Limb (tissue), 2 donors: ENCODE results near the gene ZNF668.
"Not testable (repeated sequence)": the region's sequence is repeated elsewhere in the genome, so short reads cannot be mapped to it uniquely, and the experiment has no call there.

Experiments
- DNase-seq, 2 donors: peaks; one replicate each; pipeline ENCODE4 v3.0.0-alpha.2; 2016; ENCODE audit errors: extremely low spot score in 2 of 2

Gene ZNF668

DNA sequence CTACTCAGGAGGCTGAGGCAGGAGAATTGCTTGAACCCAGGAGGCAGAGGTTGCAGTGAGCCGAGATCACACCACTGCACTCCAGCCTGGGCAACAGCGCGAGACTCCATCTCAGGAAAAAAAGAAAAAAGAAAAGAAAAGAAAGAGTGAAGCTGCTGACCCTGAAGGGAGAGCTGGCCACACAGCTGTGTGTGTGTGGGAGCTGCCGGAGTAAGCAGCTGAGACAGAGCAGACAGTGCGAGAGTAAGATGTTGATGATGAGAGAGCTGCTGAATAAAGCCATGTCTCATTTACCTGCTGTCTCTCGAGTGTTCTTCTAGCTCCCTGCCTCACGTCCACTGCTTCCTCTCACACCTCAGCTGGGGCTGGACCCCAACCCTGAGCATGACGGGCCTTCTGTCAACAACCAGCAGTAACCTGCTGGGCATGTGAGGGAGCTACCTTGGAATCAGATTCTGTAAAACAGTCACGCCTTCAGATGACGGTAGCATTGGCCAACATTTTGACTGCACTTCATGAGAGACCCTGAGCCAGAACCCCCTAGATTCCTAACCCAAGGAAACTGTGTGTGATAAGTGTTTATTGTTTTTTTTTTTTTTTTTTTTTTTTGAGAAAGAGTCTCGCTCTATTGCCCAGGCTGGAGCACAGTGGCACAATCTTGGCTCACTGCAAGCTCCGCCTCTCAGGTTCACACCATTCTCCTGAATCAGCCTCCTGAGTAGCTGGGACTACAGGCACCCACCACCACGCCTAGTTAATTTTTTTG, 27.0 kb upstream of the ZNF668 start:
- not testable (repeated sequence) for DNase-seq

DNA sequence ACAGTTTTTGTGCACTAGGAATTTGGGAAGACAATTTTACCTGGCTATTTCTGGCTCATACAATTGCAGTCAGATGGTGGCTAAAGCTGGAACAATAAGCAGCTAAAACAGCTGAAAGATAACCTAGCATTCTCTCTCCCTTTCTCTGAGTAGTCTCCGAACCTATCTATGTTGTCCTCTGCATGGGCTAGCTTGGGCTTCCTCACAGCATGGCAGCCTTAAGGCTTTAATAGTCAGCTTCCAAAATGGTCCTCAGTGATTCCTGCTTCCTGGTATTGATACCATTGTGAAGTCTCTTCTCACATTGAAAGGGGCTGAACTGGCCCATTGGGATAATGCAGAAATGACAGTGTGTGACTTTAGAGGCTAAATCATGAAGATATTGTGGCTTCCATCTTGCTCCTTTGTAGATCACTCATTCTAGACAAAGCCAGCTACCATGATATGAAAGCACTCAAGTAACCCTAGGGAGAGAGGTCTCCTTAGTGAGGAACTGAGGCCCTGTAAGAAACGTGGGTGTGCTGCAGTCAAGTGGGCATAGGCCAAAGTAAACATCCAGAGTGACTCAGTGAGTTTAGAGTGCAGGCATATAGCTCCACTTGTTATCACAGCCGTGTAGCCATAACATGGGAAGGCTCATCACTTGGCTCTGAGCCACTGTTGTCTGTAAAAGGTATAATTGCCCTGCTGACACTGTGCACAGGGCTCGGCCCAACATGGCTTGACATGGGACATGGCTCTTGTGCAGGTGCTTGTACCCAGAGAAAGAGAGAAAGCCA, 26.0 kb upstream of the ZNF668 start:
- DNase-seq: no peak

DNA sequence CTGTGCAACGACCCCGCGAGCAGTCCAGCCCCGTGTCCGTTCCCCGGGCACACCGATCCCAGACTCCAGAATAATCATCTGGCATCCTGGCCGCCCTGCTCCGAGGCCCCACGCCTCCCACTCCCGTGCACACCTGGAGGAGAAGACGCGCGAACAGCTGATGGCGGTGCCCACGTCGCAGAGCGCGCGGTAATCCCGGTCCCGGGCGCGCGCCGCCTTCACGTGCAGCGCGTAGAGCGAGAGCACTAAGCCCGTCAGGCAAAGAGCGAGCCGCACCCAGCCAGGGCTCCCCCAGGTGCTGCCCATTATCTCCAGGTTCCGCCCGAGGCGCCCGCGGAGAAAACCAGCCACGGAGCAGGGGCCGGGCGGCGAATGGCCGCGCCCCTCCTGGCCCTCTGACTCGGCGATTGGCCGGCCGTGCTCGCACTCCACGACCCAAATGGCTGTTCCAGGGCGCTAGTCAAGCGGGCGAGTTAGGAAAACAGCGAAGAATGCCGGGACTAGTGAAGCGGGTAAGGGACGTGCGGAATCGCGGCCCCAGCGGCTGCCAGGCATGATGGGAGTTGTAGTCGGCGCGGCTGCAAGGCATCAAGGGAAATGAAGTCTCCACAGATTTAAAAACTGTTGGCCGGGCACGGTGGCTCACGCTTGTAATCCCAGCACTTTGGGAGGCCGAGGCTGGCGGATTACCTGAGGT, 20.5 kb upstream of the ZNF668 start, which contains the start of gene VKORC1:
TSS of gene VKORC1 (minus strand) at position 374 of the 697 bp plus-strand sequence. CDS start at position 306, 68 bp downstream.
- peak; percentile 90 to 92 for DNase-seq

DNA sequence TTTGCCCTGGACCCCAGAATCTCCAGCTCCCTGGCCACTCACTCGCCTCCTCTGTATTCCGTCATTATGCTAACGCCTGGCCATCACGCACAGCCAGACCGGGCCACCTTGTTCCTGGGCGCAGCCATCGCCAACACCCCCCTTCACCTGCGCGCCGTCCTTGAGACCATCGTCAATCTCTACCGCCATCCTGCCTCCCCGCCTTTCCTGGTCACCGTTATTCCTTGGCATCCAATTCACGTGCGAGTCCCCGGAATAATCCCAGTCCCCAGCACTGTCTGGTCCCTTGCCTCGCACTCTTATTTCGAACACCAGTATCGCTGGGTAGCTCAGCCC, 20.0 kb upstream of the ZNF668 start:
- DNase-seq: no peak

DNA sequence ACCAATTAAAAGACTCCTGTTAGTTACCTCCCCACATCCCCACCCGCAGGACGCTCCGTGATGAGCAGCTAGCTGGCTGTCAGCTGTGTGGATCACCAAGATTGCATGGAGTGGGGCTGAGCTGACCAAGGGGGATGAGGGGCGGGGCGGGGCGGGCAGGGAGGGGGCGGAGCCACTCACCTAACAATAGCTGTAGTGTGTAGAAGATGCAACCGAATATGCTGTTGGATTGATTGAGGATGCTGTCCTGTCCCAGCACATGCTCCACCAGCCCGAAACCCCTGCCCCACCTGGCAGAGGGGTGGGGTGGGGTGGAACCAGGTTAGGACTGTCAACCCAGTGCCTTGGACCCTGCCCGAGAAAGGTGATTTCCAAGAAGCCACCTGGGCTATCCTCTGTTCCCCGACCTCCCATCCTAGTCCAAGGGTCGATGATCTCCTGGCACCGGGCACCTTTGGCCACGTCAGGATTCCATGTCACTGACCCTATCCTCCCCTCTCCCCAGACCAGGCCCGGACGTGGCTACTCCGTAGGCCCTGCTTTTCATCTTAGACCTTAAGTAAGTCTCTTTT, 19.2 kb upstream of the ZNF668 start:
- no peak for DNase-seq

DNA sequence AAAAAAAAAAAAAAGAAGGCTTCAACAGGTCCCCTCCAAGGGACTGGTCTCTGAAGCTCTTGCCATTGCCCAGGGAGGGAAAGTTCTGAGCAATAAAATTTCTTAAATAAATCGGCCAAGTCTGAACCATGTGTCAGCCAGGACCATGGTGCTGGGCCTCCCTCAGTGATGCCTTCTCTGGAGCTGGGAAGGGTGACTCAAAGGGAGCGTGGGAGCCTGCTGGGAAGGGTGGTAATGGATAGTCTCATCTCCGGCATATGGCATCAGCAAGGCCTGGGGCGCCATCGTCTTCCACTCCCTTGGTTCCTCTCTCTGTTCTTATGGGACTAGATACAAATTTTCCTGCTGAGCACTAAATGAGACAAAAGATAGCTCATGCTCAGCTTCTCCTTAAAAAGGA, 18.3 kb upstream of the ZNF668 start:
- no peak for DNase-seq

DNA sequence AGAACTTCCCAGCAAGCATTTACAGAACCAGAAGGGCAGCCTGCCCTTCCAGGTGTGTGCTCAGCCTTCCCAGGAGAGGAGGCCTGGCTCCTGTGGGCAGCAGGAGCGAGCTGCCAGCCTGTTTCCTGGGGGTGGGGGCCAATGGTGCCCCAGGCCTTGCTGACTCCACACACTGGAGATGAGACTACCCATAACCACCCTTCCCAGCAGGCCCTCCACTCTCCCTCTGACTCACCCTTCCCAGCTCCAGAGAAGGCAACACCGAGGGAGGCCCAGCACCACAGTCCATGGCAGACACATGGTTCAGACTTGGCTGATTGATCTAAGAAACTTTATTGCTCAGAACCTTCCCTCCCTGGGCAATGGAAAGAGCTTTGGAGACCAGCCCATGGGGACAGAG, 16.5 kb upstream of the ZNF668 start:
- no peak for DNase-seq

DNA sequence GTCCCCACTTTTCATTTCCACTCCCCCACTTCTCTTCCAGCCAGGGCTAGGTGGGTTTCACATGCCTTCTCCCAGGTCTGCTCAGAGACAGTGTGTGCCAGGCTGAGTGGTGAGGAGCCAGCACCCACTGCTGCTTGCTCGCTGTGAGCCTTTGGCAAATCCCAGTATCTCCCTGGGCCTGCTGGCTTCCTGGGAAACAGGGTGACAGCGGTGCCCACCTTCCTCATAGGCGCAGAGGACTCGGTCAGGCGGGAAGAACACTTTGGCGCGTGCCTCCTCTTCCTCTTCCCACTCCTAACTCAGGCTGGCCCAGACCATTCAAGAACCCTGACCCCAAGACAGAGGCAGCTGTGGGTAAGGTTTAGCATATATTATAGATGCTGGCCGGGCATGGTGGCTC, 15.2 kb upstream of the ZNF668 start:
- no peak for DNase-seq

DNA sequence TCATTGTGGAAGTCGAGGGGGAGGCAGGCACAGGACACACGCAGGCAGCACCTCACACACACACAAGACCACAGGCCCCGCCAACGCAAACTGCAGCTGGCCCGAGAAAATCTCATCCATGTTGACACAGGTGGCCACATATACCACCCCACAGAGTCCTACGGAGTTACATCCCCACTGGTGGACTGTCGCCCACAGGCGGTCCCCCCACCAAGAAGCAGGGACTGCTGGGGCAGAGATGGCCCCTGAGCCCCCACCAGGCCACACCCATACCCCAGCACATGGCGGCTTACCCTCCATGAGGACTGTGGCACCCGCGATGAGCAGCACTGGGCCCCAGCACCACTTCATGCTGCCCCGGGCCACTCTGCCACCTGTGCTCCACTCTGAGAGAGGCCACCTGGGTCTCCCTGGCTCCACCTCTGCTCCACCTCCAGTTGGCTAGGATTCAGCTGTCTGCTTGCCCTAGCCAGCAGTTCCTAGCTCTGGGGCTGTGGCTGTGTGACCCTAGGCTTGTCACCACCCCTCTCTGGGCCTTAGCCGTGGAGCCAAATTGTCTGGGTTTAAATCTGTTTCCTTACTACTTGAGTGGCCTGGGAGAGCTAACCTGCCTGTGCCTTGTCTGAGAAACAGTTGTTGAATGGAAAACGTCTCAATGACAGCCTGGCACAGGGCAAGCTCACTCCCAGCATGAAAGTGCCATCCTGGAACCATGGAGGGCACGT, 14.6 kb upstream of the ZNF668 start, which contains the start of gene PRSS53:
TSS of gene PRSS53 (minus strand) at position 485 of the 725 bp plus-strand sequence. CDS start at position 351, 134 bp downstream.
- peak in 1 of 2 donors; percentile 31 for DNase-seq

DNA sequence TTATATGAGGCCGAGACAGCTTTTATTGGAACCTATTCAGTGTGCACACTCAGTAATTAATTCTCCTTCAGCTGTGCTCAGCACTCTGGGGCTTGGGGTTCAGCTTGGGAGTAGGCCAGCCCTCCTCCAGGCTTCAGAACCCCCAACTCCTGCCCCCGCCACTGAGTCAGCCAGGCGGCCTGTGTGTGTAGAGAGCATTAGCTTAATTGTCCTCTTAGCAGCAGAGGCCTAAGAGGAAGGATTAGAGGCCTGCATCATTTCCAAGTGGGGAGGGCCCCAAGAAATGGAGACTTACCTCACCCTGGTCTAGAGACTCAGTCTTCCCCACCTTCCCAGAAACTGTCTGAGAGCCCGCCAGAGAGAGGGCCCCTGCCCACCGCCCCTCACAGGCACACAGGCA, 13.9 kb upstream of the ZNF668 start:
- DNase-seq: peak in 1 of 2 donors; percentile 25

DNA sequence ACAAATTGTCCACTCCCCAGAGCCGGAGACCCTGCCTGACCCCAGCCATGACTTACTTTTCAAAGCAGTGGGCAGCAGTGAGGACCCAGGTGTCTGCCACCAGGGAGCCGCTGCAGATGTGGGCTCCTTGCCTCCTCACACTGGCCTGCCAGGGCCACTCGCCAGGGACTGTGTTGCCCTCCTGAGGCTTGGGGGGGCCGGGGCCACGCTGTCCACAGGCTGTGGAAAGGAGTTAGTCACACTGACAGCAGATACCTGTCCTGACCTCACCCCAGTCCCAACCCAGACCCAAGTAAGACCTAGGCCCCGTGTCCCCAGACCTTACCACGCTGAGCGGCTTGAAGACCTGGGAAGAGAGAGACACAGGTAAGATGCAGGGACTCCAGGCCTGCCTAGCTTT, 13.4 kb upstream of the ZNF668 start:
- DNase-seq: peak in 1 of 2 donors; percentile 27

DNA sequence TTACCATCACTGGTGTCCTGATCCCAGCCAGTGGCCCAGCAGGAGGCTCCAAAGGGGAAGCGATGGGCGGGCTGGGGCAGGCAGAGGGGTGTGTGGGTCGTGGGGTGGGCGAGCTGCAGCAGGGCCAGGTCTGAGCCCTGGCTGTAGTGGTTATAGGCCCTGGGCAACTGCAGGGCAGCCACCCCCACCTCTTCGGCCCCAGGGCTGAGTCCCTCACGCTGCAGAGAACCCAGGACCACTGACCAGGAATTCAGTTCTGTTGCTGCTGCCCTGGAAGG, 12.5 kb upstream of the ZNF668 start:
- DNase-seq: no peak

DNA sequence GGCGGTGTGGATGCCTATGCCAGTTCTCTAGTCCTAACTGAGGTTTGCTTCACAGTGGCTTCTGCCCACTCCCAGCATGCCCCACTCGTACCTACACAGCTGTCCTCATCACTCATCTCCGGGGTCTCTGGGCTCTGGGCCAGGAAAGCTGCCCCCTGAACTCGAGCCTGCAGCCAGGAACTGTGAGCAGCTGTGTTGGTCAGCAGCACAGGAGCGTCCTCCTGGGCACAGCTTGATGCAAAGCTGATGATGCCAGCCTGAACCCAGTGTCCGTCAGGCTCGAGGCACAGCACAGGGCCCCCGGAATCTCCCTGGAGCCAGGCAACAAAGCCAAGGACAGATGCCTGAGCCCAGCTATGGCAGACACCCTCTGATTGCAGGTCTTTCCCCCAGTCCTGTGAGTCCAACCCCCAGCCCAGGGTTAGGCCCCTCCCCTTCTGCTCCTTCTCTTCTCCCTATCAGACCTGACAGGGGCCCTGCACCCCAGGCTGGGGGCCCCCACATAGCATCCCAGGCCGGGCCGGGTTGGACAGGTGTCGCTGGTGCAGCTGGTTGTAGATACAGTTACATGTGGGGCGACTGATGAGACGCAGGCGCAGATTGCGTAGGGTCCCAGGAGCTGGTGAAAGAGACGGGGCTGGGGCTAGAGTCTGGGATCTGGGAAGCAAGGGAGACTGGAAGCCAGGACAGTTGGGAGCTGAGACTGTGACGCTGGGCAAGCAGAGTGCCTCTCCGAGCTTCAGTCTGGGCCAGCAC, 12.0 kb upstream of the ZNF668 start:
- DNase-seq: peak; percentile 55 to 66

DNA sequence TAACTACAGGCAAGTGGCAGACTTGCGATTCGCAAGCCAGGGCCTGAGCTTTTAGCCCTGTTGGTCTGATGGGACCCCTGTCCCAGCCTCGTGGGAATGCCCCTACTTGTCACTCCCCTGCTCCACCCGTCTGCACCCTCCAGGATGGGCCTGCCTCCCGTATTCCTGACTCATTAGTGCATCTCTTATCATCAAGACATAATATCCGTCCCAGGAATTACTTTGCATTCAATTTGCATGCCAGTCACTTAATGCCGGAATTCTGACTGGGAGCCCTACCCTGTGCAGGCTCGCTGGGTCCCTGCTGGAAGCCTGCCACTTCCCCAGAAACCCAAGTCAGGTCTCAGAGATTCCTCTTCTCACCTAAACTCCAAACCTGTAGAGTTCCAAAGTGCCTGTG, 11.4 kb upstream of the ZNF668 start:
- peak in 1 of 2 donors; percentile 22 for DNase-seq

DNA sequence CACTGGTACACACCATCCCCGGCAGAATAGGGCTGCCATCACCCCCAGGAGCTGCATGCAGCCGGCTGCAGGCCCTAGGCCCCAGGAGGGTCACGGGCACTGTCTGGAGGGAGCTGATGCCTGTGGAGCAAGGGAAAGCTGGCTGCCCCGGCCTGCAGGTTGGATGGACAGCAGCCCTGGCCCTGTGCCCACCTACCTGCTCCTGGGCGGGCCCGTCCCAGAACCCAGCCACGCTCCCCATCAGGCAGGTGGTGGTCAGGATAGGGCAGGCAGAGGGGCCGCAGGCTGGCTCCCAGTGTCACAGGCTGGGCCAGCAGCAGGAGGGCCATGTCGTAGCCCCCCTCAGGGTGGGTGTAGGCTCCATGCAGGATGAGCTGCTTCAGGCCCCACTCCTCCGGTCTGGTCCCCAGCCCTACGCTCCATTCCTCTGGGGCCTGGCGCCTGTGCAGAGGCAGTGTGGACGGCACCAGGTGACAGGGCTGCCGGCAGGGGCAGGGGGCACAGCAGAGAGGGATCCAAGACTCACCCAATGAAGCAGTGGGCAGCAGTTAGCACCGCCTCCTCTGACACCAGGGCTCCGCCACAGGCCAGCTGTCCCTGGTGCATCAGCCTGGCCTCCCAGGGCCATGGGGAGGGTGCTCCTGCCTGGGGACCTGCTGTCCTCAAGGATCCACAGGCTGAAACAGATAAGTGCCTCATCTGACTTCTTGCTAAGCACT, 10.7 kb upstream of the ZNF668 start:
- peak; percentile 32 to 41 for DNase-seq

DNA sequence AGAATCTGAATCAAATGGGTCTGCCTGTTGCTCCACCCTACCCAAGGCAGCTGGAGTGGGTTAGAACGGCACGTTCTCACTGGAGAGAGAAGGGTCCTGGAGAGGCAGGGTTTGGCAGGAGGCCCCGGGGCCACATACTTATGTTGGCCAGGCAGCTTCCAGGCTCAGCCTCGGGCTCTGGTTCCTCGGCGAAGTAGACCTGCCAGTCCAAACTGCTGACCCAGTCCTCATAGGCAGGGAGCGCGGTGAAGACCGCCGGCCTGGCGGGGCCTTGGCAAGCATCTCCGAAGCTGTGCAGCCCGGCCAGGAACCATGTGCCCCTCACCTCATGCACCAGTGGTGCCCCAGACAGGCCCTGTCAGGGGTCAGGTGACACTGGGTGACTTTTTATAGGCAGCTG, 9.9 kb upstream of the ZNF668 start:
- peak in 1 of 2 donors; percentile 27 for DNase-seq

DNA sequence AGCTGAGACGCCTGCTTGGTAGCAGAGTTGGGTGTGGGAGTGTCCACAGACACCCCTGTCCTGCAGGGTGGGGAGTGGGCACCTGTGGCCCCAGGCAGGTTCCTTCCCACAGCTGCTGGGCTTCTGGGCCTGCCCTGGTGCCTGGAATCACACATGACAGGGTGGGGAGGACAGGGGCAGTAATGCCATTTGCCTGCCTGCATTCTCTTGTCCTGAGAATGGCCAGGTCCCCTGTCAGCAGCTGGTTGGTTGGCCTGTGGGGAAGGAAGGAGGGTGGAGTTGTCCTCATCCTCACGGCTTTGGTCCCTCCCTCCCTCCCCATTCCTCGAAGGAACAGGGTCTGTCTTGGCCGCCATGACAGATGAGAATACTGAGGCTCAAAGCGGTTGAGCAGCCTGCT, 9.5 kb upstream of the ZNF668 start:
- no peak for DNase-seq

DNA sequence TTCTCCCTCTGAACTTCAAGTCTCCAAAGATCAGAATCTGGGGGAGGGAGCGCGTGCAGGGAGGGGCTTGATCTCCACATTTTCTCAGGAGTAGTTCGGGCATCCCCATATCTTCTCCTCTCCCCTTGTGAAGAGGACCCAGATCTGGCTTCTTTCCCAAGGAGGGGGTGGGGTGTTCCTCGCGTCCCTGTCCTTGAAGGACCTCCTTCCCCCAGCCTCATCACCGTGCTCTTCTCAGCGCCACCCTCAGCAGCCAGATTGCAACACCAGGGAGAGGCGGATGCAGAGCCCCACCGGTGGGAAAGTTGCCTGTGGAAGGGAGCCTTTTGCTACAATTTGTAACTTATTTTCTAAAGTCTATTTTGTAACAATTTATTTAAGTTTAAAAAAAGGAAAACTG, 9.0 kb upstream of the ZNF668 start:
- no peak for DNase-seq

DNA sequence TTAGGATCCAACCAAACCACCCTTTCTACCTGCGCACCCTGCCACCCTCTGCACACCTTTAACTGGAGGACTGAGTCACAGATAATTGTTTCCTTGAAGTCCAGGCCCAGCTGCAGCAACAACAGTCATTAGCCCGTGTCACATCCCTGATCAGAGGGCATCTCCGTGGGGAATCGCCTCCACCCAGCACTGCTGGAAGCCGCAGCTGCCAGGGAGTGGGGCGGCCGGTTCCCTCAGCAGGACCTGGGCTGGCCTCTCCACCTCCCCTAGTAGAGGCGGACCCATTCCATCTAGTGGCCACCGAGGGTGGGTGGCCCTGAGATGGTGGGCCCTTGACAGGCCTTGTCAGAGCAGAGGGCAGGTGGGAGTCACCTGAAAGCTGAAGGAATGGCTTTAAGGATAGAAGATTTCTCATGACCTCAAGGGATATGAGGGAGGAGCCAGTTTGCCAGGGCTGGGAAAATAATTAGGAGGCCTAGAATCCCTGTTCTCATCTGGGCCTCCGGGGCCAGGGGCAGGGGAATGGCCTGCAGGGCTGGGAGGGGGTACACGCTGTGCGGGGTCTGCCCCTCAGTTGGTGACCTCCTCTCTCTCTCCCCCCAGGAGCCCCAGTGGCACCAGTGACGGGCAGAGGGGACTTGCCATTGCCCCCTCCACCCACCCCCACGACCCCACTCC, 8.5 kb upstream of the ZNF668 start:
- no peak for DNase-seq
